ENCODE measurements around the gene PLA2G2C. TPM values are rescaled to one million over a fixed set of nuclear protein-coding genes. Genes with fewer than 3 reads are reported as not detected.

Gene PLA2G2C
- total RNA-seq, 1 donor, result not detected

- DNase-seq (ENCODE audit: low read depth), result peak; percentile 9
- peak; percentile 36 for TF ChIP-seq CTCF (IDR thresholded peaks at IDR 0.05; ENCODE audit: insufficient read depth, low read length)
These were observed 30.3 kb upstream of the PLA2G2C start for GRCh38 chr1:20216574-20216973.

GRCh38 chr1:20215716-20216115 lies 29.4 kb upstream of the PLA2G2C start:
- no peak for DNase-seq (ENCODE audit: low read depth)
- no peak overlapping the region for H3K4me3 ChIP-seq (ENCODE audit: low read depth, low read length)
- no peak for TF ChIP-seq CTCF (IDR thresholded peaks at IDR 0.05; ENCODE audit: insufficient read depth, low read length)

More at GRCh38 chr1:20216574-20216973, 30.3 kb upstream of the PLA2G2C start:
- H3K4me3 ChIP-seq (ENCODE audit: low read depth, low read length), result no peak overlapping the region

GRCh38 chr1:20212685-20213331 lies 26.5 kb upstream of the PLA2G2C start:
- H3K4me3 ChIP-seq (ENCODE audit: low read depth, low read length), result no peak overlapping the region
- peak; percentile 53 for DNase-seq (ENCODE audit: low read depth)
- peak; percentile 81 for TF ChIP-seq CTCF (IDR thresholded peaks at IDR 0.05; ENCODE audit: insufficient read depth, low read length)

- TF ChIP-seq CTCF (IDR thresholded peaks at IDR 0.05; ENCODE audit: insufficient read depth, low read length), result no peak
- no peak for DNase-seq (ENCODE audit: low read depth)
- no peak overlapping the region for H3K4me3 ChIP-seq (ENCODE audit: low read depth, low read length)
These were observed 25.9 kb upstream of the PLA2G2C start for GRCh38 chr1:20212085-20212684.

GRCh38 chr1:20211511-20211931 lies 25.2 kb upstream of the PLA2G2C start:
- no peak for DNase-seq (ENCODE audit: low read depth)
- TF ChIP-seq CTCF (IDR thresholded peaks at IDR 0.05; ENCODE audit: insufficient read depth, low read length), result no peak
- H3K4me3 ChIP-seq (ENCODE audit: low read depth, low read length), result no peak overlapping the region

GRCh38 chr1:20210736-20211460 lies 24.6 kb upstream of the PLA2G2C start:
- no peak overlapping the region for H3K4me3 ChIP-seq (ENCODE audit: low read depth, low read length)
- no peak for TF ChIP-seq CTCF (IDR thresholded peaks at IDR 0.05; ENCODE audit: insufficient read depth, low read length)
- DNase-seq (ENCODE audit: low read depth), result no peak
